HG03159 (cell line): ENCODE measurements around the gene MAST4.

Source experiments
- ATAC-seq: cut with Tn5 transposase; IDR thresholded peaks from one replicate; pipeline ENCODE4 v1.9.1; 2021; ENCODE audit warnings: mild to moderate bottlenecking, moderate library complexity; ENCODE audit not compliant: unreplicated experiment

MAST4 gene

DNA sequence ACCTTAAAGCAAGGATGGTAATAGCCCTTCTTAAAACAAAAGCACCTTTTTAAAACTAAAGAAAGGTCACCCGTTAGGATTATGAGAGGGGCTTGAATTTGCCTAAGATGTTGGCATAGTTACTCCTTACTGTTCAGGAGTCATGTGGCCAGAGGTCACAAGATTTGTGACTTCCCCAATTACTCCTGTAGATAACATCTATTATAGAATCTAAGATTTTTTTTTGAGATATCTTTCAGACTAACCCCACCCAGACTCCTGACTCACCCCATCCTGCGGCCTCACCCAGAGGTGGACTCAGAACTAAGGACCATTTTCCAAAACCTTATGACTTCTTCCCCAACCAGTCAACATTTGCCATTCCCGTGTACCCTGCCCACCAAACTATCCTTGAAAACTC, 598.0 kb downstream of the MAST4 start:
- no peak for ATAC-seq

GRCh38 chr5:67195406-67196275, 599.4 kb downstream of the MAST4 start:
- no peak for ATAC-seq

DNA sequence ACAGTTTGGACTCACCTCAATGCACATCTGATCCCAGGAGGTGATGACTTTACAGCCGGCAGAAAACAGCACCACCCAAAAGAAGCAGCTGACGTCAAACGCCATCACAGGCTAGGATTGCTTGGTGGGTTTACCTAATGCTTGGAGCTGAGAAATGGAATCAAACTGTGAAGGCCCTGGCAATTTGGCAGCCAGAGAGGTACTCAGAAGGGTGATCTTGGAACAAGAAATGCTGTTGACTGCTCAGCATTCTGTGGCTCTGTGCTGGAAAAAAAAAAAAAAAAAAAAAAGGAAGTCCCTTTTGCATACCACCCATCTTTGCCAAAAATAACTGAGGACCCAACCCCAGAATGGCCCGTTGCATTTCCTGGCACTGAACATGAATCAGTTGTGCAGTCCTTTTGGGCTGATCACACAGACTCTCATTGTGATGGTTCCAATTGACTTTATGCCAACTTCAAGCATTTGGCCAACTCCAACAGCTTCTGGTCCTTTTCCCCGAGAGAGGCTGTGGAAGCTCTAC, 600.4 kb downstream of the MAST4 start, which contains the start of gene CD180:
Gene CD180, minus strand, starts transcription at position 263 of the 523 bp plus-strand sequence. Its CDS starts 158 bp downstream, at position 105.
- ATAC-seq, result no peak

- ATAC-seq, result no peak
Measured at GRCh38 chr5:67197536-67197935, 601.3 kb downstream of the MAST4 start.

DNA sequence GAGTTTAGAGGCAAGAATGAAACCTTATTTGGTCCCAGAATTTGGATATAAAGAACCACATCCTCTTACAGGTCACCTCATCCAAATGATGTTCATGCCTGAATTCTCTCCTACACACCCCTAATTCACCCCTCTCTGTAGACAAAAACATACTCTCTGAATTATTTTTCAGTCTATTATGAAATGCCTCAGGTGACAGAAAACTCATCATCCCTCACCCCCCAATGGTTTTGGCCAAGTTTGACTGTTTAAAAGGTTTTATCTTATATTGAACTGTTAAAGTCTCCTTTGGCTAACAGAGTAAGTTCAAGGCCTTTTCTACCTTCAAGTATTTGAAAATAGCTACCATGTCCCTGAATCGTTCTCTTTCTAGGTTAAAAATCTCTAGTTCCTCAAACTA, 602.7 kb downstream of the MAST4 start:
- ATAC-seq, result no peak

- ATAC-seq, result no peak
Measured at GRCh38 chr5:67199859-67200258, 603.7 kb downstream of the MAST4 start.

DNA sequence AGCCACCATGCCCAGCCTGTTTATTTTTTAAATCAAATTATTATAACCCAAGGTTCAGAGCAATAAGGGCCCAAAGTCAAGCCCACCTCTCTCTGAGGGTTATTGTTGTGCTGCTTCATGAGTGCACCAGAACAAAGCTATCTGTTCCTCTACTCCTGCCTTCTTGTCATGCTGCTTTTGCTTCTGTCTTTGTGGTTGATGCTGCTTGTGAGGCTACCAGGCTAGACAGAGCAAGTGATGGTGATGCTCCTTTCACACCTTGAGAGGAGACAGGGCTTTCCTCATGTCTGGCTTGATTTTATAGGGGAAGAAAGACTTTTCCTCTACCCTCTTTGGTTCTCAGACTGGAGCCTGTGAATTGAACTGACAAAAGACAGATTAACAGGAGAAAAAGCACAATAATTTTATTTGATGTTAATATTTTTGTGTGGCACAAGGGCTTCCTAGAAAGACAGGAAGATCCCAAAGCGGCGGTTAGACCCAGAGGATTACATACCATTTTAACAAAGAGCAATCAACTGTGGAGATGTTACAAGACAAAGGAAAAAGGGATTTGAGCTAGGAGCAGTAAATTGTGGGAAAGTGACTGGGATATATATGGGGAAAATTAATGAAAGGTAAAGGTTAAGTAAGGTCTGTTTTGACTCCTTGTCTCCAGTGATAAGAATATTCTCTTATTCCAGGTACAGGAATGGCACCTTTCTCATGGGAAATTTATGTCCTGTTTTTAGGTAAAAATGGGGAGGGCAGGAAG, 604.8 kb downstream of the MAST4 start:
- peak; percentile 32 for ATAC-seq

GRCh38 chr5:67201897-67202549, 605.8 kb downstream of the MAST4 start:
- ATAC-seq, result no peak

DNA sequence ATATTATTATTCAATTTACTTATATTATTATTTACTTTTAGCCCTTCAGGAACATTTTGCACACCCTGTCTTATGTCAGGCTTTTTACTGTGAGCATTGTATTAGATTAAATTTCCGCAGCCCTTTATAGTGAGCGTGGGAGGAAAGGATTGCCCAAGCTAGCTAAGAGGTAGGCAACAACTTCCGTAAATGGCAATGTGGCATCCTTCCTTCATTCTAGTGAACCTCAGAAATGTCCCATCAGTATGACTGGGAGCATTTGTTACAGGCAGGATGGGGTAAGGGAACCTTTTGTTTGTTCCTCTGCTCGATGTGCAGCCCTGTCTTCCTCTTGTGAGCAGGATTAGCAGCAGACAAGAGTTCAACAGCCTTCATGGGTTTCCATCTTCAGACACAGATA, 606.6 kb downstream of the MAST4 start:
- no peak for ATAC-seq

- no peak for ATAC-seq
Measured at GRCh38 chr5:67203701-67204074, 607.5 kb downstream of the MAST4 start.

GRCh38 chr5:67204821-67205220, 608.6 kb downstream of the MAST4 start:
- ATAC-seq, result no peak

GRCh38 chr5:67205981-67206380, 609.8 kb downstream of the MAST4 start:
- no peak for ATAC-seq

GRCh38 chr5:67206461-67206860, 610.3 kb downstream of the MAST4 start:
- ATAC-seq, result peak; percentile 22

- peak; percentile 78 for ATAC-seq
Measured at GRCh38 chr5:67206929-67207328, 610.7 kb downstream of the MAST4 start.

- no peak for ATAC-seq
Measured at GRCh38 chr5:67208403-67208802, 612.2 kb downstream of the MAST4 start.

DNA sequence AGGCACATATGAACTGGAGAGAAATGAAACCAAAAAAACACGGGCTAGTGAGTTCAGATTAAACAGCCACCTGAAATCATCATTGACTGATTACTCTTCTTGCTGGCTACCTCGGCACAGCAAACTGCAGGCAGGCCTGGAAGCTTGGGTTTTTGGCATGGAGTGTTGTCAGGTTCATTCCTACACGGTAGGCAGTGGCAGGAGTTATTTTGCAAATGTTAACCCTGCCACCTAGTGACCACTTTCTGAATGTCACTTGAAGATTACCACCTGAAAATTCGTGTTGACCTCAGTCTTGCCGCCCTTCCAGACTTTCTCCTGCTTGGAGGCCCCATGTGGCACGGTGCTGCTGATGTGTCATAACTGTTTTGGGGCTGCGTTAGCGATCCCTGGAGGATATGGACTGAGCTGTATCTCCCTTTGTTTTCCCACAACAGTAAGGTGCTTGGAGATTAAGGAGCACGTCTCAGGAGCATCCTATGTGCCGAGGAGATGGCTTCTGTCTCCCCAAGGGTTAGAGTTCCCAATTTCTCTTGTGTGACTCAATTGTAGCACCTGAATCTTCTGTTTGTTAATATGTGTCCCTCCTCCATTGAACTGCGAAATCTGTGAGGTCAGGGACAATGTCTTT, 613.1 kb downstream of the MAST4 start:
- peak; percentile 31 for ATAC-seq

GRCh38 chr5:67211926-67212325, 615.7 kb downstream of the MAST4 start:
- no peak for ATAC-seq

DNA sequence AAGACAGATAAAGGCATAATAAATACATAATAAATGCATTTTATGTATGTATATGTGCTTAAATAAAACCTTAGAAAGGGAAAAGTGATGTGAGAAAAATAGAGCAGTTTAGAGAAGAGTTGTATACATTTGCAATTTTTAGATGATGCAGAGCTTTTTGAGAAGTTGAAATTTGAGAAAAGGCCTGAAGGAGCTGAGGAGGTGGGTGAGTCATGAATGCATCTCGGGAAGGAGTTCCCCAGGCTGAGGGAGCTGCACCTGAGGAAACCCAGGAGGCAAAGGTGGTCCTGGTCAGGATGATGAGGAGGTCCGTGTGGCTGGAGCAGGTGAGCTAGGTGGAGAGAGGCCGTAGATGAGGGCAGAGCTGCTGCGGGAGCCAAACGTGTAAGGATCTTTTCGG, 617.8 kb downstream of the MAST4 start:
- ATAC-seq, result no peak

DNA sequence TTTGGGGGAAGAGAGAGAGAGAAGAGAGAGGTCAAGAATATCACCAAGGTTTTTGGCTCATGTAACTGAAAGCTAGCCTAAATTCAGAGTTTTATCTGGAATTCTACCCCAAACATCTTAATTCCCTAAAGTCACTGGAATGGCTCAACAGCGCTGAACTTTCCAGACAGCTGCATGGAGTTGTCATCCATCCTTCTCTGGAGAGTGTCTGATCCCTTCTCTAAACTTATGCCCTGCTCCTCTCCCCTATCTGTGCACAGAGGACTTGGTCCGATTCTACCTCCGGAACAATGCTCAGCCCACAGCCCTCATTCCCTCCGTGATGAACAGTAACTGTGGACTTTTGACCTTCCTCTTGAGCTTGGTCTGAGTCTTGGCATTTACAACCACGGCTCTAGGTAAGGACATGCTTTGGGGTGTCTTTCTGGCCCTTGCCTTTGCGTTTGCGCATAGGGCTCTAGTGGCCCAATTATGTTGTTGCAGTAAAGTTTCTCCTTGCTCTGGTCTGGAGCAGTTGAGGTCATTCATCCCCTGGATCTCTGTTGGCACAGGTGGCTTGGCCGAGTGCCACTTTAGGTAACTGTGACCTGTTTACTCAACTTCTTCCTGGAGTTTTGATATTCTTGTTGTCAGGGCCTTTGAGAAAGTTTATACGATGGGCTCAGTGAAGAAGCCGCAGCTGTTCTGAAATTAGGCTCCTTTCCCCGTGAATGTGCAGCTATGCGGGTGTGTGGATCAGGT, 618.7 kb downstream of the MAST4 start:
- ATAC-seq, result no peak
